ENCODE measurements around the gene TRMU. TPM values are rescaled to one million over a fixed set of nuclear protein-coding genes. Genes with fewer than 3 reads are reported as not detected.

TRMU gene
- polyA plus RNA-seq, 1 experiment: 23.7 TPM

GRCh38 chr22:46292173-46292572, 43.3 kb upstream of the TRMU start:
- Histone ChIP-seq H3K27me3 (ENCODE audit: control insufficient read depth, insufficient read depth, low read length) (no peaks in the 10 kb centered on the region), H3K9me3 (ENCODE audit: control insufficient read depth, insufficient read depth, low read length) (peaks cover 10% of the 10 kb centered on the region), H3K27ac (ENCODE audit: low read depth, low read length) (no peak overlapping the region), H3K4me3 (ENCODE audit: low read depth, low read length) (no peak overlapping the region)
- CTCF ChIA-PET: no interaction called here
- POLR2A ChIA-PET: no interaction called here
- TF ChIP-seq CTCF (IDR thresholded peaks at IDR 0.05; ENCODE audit: low read depth, low read length): no peak
- DNase-seq (ENCODE audit: low read depth, low spot score): no peak

- no peak for TF ChIP-seq CTCF (IDR thresholded peaks at IDR 0.05; ENCODE audit: low read depth, low read length)
- no peak overlapping the region for H3K4me3 ChIP-seq (ENCODE audit: low read depth, low read length)
Observed at GRCh38 chr22:46292732-46293131, 42.8 kb upstream of the TRMU start.

GRCh38 chr22:46293577-46294260, 41.8 kb upstream of the TRMU start:
- DNase-seq (ENCODE audit: low read depth, low spot score): no peak
- ChIA-PET CTCF (no interaction called here), POLR2A (no interaction called here)
- peaks cover 10% of the 10 kb centered on the region for H3K9me3 ChIP-seq (ENCODE audit: control insufficient read depth, insufficient read depth, low read length)
- H3K27me3 ChIP-seq (ENCODE audit: control insufficient read depth, insufficient read depth, low read length): no peaks in the 10 kb centered on the region
- H3K27ac ChIP-seq (ENCODE audit: low read depth, low read length): peak overlapping the region; percentile 21
- TF ChIP-seq CTCF (IDR thresholded peaks at IDR 0.05; ENCODE audit: low read depth, low read length): no peak
- H3K4me3 ChIP-seq (ENCODE audit: low read depth, low read length): no peak overlapping the region

More at GRCh38 chr22:46292732-46293131, 42.8 kb upstream of the TRMU start:
- peaks cover 10% of the 10 kb centered on the region for H3K9me3 ChIP-seq (ENCODE audit: control insufficient read depth, insufficient read depth, low read length)
- no peak overlapping the region for H3K27ac ChIP-seq (ENCODE audit: low read depth, low read length)
- CTCF ChIA-PET: no interaction called here
- H3K27me3 ChIP-seq (ENCODE audit: control insufficient read depth, insufficient read depth, low read length): no peaks in the 10 kb centered on the region
- DNase-seq (ENCODE audit: low read depth, low spot score): no peak
- POLR2A ChIA-PET: no interaction called here

- no peak for TF ChIP-seq CTCF (IDR thresholded peaks at IDR 0.05; ENCODE audit: low read depth, low read length)
- Histone ChIP-seq H3K4me3 (ENCODE audit: low read depth, low read length) (no peak overlapping the region), H3K27me3 (ENCODE audit: control insufficient read depth, insufficient read depth, low read length) (no peaks in the 10 kb centered on the region), H3K9me3 (ENCODE audit: control insufficient read depth, insufficient read depth, low read length) (peaks cover 10% of the 10 kb centered on the region), H3K27ac (ENCODE audit: low read depth, low read length) (no peak overlapping the region)
- no peak for DNase-seq (ENCODE audit: low read depth, low spot score)
- CTCF ChIA-PET: no interaction called here
- POLR2A ChIA-PET: interaction anchor here (0.6 to 1.5 kb wide), 2 partner anchors 44 to 317 kb away, joined by 3 to 6 read pairs; no protein-coding TSS in a partner anchor
Observed at GRCh38 chr22:46294784-46295183, 40.7 kb upstream of the TRMU start.

GRCh38 chr22:46295277-46295971, 40.1 kb upstream of the TRMU start:
- TF ChIP-seq CTCF (IDR thresholded peaks at IDR 0.05; ENCODE audit: low read depth, low read length): no peak
- peak overlapping the region; percentile 72; the same call in 1 of the 2 replicates for H3K4me3 ChIP-seq (ENCODE audit: low read depth, low read length)
- ChIA-PET POLR2A (interaction anchor here (0.6 to 1.5 kb wide), 2 partner anchors 45 to 316 kb away, joined by 3 to 6 read pairs; no protein-coding TSS in a partner anchor), CTCF (no interaction called here)
- DNase-seq (ENCODE audit: low read depth, low spot score): no peak
- H3K9me3 ChIP-seq (ENCODE audit: control insufficient read depth, insufficient read depth, low read length): peaks cover 10% of the 10 kb centered on the region
- H3K27ac ChIP-seq (ENCODE audit: low read depth, low read length): peak overlapping the region; percentile 47
- H3K27me3 ChIP-seq (ENCODE audit: control insufficient read depth, insufficient read depth, low read length): no peaks in the 10 kb centered on the region

Data from AG04450 (cell line).